ENCODE results near the gene SEMA4F.
"Not testable (repeated sequence)": the region's sequence is repeated elsewhere in the genome, so short reads cannot be mapped to it uniquely, and the experiment has no call there.

Gene SEMA4F

GRCh38 chr2:74653985-74654882 lies at the start of gene SEMA4F:
TSS of gene SEMA4F (plus strand) at chr2:74654247. CDS start at chr2:74654377, 130 bp downstream.
- peak; percentile 92 for DNase-seq

GRCh38 chr2:74606927-74607326 lies 47.1 kb upstream of the SEMA4F start:
- DNase-seq = no peak

- DNase-seq = no peak
Observed at GRCh38 chr2:74617122-74617521, 36.9 kb upstream of the SEMA4F start.

- no peak for DNase-seq
Observed at GRCh38 chr2:74618410-74619083, 35.5 kb upstream of the SEMA4F start.

- DNase-seq = no peak
Observed at GRCh38 chr2:74619651-74620297, 34.3 kb upstream of the SEMA4F start.

GRCh38 chr2:74620671-74621070 lies 33.4 kb upstream of the SEMA4F start:
- DNase-seq = no peak

GRCh38 chr2:74625658-74626425 lies 28.2 kb upstream of the SEMA4F start:
- DNase-seq = no peak

- no peak for DNase-seq
Observed at GRCh38 chr2:74628538-74629105, 25.4 kb upstream of the SEMA4F start.

- DNase-seq = not testable (repeated sequence)
Observed at GRCh38 chr2:74630454-74630853, 23.6 kb upstream of the SEMA4F start.

- no peak for DNase-seq
Observed at GRCh38 chr2:74632209-74632938, 21.7 kb upstream of the SEMA4F start.

- DNase-seq = no peak
Observed at GRCh38 chr2:74632939-74633312, 21.1 kb upstream of the SEMA4F start.

GRCh38 chr2:74639550-74639949 lies 14.5 kb upstream of the SEMA4F start:
- DNase-seq = no peak

- DNase-seq = no peak
Observed at GRCh38 chr2:74645344-74645743, 8.7 kb upstream of the SEMA4F start.

GRCh38 chr2:74646201-74646600 lies 7.8 kb upstream of the SEMA4F start:
- no peak for DNase-seq

- no peak for DNase-seq
Observed at GRCh38 chr2:74646834-74647482, 7.1 kb upstream of the SEMA4F start.

GRCh38 chr2:74648009-74648443 lies 6.0 kb upstream of the SEMA4F start, which contains the start of gene M1AP:
TSS of gene M1AP (minus strand) at chr2:74648330. CDS start at chr2:74640275, 8,055 bp downstream.
- DNase-seq = no peak

GRCh38 chr2:74653589-74653984 lies 460 bp upstream of the SEMA4F start:
- no peak for DNase-seq

- no peak for DNase-seq
Observed at GRCh38 chr2:74655579-74655978, 1.5 kb downstream of the SEMA4F start.

- no peak for DNase-seq
Observed at GRCh38 chr2:74658516-74658915, 4.5 kb downstream of the SEMA4F start.

- DNase-seq = no peak
Observed at GRCh38 chr2:74659462-74659861, 5.4 kb downstream of the SEMA4F start.

GRCh38 chr2:74668087-74668486 lies 14.0 kb downstream of the SEMA4F start:
- DNase-seq = no peak

All from DMS 273 treated with DMSO at 0.1 percent for 48 hours (cell line).